Esophagus muscularis mucosa (tissue), 4 donors: ENCODE data around the gene CMTM2. TPM values are rescaled to one million over a fixed set of nuclear protein-coding genes. Genes with fewer than 3 reads are reported as not detected.
"Not testable (repeated sequence)": the region's sequence is repeated elsewhere in the genome, so short reads cannot be mapped to it uniquely, and the experiment has no call there.

ENCODE experiments used
- DNase-seq: peaks from one replicate; pipeline ENCODE4 v3.0.0-alpha.2; 2017; ENCODE audit errors: extremely low spot score
- H3K27ac ChIP-seq, 4 donors: fragments of 200-600 bp; sonication (generic); replicated peaks in 1 of 4; 1 replicate in 3 of 4; 2 replicates in 1 of 4; pipeline ENCODE4 v1.5.1; 2016 to 2019; ENCODE audit warnings: mild to moderate bottlenecking in 1 of 4
- H3K27me3 ChIP-seq, 4 donors: fragments of 200-600 bp; sonication (generic); one replicate each; pipeline versions ENCODE4 v1.5.1 to v1.6.0; 2016 to 2019
- H3K36me3 ChIP-seq, 4 donors: fragments of 200-600 bp; sonication (generic); one replicate each; pipeline ENCODE4 v1.5.1; 2016 to 2019
- H3K4me1 ChIP-seq, 4 donors: fragments of 200-600 bp; sonication (generic); one replicate each; pipeline ENCODE4 v1.5.1; 2016 to 2019
- H3K4me3 ChIP-seq, 4 donors: fragments of 200-600 bp; sonication (generic); 1 replicate in 2 of 4; 2 replicates in 2 of 4; pipeline ENCODE4 v1.5.1; 2016 to 2019; ENCODE audit warnings: mild to moderate bottlenecking in 4 of 4, moderate library complexity in 1 of 4
- H3K9me3 ChIP-seq, 4 donors: fragments of 200-600 bp; sonication (generic); 1 replicate in 3 of 4; 2 replicates in 1 of 4; pipeline ENCODE4 v1.5.1; 2016 to 2019
- EP300 ChIP-seq: sonication (generic); formaldehyde crosslinking; IDR thresholded peaks from one replicate; pipeline ENCODE4 v1.6.1; 2017; ENCODE audit warnings: antibody characterized with exemption
- POLR2A ChIP-seq: fragments of 450-650 bp; IDR thresholded peaks from one replicate; pipeline ENCODE4 v1.6.1; 2017; ENCODE audit warnings: antibody characterized with exemption, moderate library complexity, mild to moderate bottlenecking, low read depth
- POLR2AphosphoS5 ChIP-seq, 2 donors: sonication (generic); formaldehyde crosslinking; IDR thresholded peaks; one replicate each; pipeline ENCODE4 v1.6.1; 2017; ENCODE audit warnings: antibody characterized with exemption in 2 of 2
- WGBS: methylation state at CpG from one replicate; pipeline ENCODE4 v1.1.5; 2018; 5-methylcytosine and 5-hydroxymethylcytosine counted together
- intact Hi-C: fragments of 100-400 bp; cut with DNase I; formaldehyde crosslinking; loops from one replicate; pipeline ENCODE4 v1.15.1; 2023
- total RNA-seq, 4 donors: library from RNA; depleted of rRNA; stranded (reverse); fragments of >200 nt; gene quantifications; one replicate each; pipeline versions ENCODE4 v1.1.0 to v1.2.1, GENCODE V29; 2016
- TF ChIP-seq, protein P1 (sequence below), 3 experiments: fragments of 200-600 bp in 2 of 3; fragments of 450-650 bp in 1 of 3; sonication (generic) in 2 of 3; IDR thresholded peaks; one replicate each; pipeline ENCODE4 v1.5.1; 2017 to 2019; ENCODE audit warnings: antibody characterized with exemption in 3 of 3, mild to moderate bottlenecking in 2 of 3, moderate library complexity in 1 of 3

Gene CMTM2
- total RNA-seq, 4 donors from 2014 or later = 1.8 TPM; not detected in 3

DNA sequence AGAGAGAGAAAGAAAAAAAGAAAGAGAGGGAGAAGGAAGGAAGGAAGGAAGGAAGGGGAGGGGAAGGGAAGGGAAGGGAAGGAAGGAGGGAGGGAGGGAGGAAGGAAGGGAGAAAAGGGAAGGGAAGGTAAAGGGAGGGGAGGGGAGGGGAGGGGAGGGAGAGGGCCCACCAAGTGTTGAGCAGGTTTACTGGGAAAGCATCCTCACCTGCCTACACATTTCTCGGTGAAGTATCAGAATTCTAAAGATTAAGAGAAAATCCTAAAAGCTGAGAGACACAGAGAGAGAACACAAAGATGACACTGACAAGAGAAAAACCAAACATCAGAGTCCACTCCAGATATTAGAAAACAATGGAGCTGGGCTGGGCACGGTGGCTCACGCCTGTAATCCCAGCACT is 13.0 kb downstream of the CMTM2 start:
- Histone ChIP-seq H3K36me3 (no peaks in the 10 kb centered on the region), H3K27me3 (no peaks in the 10 kb centered on the region), H3K27ac (no peak overlapping the region), H3K4me3 (no peak overlapping the region), H3K9me3 (peaks cover 0 to 4% (median 0%) of the 10 kb centered on the region in 4 donors), H3K4me1 (no peaks in the 10 kb centered on the region)
- TF ChIP-seq POLR2A (no peak), EP300 (no peak), POLR2AphosphoS5 (IDR thresholded peaks at IDR 0.05) (no peak)
- TF ChIP-seq, protein P1, sequence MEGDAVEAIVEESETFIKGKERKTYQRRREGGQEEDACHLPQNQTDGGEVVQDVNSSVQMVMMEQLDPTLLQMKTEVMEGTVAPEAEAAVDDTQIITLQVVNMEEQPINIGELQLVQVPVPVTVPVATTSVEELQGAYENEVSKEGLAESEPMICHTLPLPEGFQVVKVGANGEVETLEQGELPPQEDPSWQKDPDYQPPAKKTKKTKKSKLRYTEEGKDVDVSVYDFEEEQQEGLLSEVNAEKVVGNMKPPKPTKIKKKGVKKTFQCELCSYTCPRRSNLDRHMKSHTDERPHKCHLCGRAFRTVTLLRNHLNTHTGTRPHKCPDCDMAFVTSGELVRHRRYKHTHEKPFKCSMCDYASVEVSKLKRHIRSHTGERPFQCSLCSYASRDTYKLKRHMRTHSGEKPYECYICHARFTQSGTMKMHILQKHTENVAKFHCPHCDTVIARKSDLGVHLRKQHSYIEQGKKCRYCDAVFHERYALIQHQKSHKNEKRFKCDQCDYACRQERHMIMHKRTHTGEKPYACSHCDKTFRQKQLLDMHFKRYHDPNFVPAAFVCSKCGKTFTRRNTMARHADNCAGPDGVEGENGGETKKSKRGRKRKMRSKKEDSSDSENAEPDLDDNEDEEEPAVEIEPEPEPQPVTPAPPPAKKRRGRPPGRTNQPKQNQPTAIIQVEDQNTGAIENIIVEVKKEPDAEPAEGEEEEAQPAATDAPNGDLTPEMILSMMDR (IDR thresholded peaks at IDR 0.05) = no peak
- DNase-seq = no peak
- intact Hi-C loops = no loop called here
- WGBS = 85% methylated on average over 3 of the region's 3 CpGs

DNA sequence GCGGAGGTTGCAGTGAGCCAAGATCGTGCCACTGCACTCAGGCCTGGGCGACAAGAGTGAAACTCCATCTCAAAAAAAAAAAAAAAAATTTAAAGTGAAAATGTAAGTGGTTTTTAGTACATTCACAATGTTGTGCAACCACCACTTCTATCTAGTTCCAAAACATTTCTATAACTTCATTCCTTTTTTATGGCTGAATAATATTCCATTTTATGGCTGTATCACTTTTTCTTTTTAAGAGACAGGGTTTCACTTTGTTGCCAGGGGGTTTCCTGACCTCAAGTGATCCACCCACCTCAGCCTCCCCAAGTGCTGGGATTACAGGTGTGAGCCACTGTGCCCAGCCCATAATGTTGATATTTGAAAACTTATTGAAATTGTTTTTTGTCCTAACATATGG is 13.6 kb downstream of the CMTM2 start:
- H3K4me3 ChIP-seq = no peak overlapping the region
- no peaks in the 10 kb centered on the region for H3K4me1 ChIP-seq
- H3K9me3 ChIP-seq = peaks cover 0 to 4% (median 0%) of the 10 kb centered on the region in 4 donors
- no peak overlapping the region for H3K27ac ChIP-seq
- TF ChIP-seq POLR2A (no peak), EP300 (no peak), POLR2AphosphoS5 (IDR thresholded peaks at IDR 0.05) (no peak)
- TF ChIP-seq, protein P1 (IDR thresholded peaks at IDR 0.05) = no peak
- 97% methylated on average over 3 of the region's 3 CpGs for WGBS
- H3K36me3 ChIP-seq = no peaks in the 10 kb centered on the region
- intact Hi-C loops = no loop called here
- H3K27me3 ChIP-seq = no peaks in the 10 kb centered on the region
- no peak for DNase-seq

DNA sequence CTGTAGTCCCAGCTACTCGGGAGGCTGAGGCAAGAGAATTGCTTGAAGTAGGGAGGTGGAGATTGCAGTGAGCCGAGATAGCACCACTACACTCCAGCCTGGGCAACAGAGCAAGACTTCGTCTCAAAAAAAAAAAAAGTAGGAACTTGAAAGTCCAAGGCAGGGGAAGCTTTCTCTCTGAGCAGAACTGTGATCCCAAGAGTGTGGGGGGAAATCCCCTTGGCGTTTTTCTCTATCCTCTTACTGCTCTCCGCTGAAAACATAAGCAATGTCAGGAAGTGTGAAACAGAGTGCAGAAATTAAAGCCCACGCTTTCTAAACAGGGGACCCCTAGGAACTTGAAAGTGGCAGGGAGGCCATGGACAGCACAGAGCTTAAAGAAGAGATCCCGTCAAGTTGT is 15.5 kb downstream of the CMTM2 start:
- peaks cover 0 to 4% (median 0%) of the 10 kb centered on the region in 4 donors for H3K9me3 ChIP-seq
- no peaks in the 10 kb centered on the region for H3K36me3 ChIP-seq
- no peak overlapping the region for H3K27ac ChIP-seq
- no peaks in the 10 kb centered on the region for H3K4me1 ChIP-seq
- 63% methylated on average over 7 of the region's 7 CpGs for WGBS
- intact Hi-C loops = no loop called here
- DNase-seq = no peak
- TF ChIP-seq POLR2A (no peak), EP300 (no peak), POLR2AphosphoS5 (IDR thresholded peaks at IDR 0.05) (no peak)
- TF ChIP-seq, protein P1 (IDR thresholded peaks at IDR 0.05) = no peak
- H3K4me3 ChIP-seq = no peak overlapping the region
- no peaks in the 10 kb centered on the region for H3K27me3 ChIP-seq

DNA sequence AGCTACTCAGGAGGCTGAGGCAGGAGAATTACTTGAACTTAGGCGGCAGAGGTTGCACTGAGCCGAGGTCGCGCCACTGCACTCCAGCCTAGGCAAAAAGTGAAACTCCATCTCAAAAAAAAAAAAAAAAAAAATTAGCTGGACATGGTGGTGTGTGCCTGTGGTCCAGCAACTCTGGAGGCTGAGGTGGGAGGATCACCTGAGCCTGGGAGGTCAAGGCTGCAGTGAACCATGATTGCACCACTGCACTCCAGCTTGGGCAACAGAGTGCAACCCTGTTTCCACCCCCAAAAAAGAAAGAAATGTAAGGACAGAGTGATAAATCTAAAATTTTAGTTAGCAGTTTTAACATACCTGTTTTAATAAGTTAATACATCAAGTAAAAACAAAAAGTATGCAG is 17.3 kb downstream of the CMTM2 start:
- WGBS = 97% methylated on average over 4 of the region's 4 CpGs
- not testable (repeated sequence) for H3K36me3 ChIP-seq

DNA sequence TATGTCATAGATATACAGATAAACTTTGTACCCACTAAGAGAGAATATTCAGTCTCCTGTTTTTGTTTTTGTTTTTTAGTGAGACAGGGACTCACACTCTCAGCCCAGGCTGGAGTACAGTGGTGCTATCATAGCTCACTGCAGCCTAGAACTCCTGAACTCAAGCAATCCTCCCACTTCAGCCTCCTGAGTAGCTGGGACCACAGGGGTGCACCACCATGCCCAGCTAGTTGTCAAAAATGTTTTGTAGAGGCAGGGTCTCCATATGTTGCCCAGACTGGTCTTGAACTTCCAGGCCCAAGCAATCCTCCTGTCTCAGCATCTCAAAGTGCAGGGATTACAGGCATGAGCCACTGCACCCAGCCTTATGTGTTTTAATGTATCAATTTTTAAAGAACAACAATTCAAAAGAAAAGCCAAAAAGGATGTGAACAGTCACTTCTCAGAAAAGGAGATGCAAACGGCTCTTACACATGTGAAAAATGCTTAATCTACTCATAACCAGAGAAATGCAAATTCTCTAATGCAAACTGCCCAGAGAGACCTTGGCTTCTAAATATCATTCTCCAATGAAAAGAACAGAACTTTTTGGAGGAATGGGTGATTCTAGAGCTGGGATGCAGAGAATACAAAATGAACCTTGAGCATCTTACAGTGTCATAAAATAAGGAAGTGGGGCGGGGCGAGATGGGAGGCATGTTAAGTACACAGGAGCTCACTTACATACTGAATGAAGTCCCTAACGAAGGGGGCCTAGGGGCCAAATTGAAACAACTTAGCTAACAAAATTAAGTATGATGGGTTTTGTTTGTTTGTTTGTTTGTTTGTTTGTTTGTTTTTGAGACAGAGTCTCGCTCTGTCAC is 18.0 kb downstream of the CMTM2 start:
- no peak for DNase-seq
- no peak overlapping the region for H3K4me3 ChIP-seq
- peaks cover 0 to 15% (median 0%) of the 10 kb centered on the region in 4 donors for H3K27me3 ChIP-seq
- TF ChIP-seq, protein P1 (IDR thresholded peaks at IDR 0.05) = no peak
- TF ChIP-seq EP300 (no peak), POLR2A (no peak), POLR2AphosphoS5 (IDR thresholded peaks at IDR 0.05) (no peak)
- no peaks in the 10 kb centered on the region for H3K36me3 ChIP-seq
- H3K9me3 ChIP-seq = peaks cover 0 to 4% (median 0%) of the 10 kb centered on the region in 4 donors
- no peaks in the 10 kb centered on the region for H3K4me1 ChIP-seq
- H3K27ac ChIP-seq = no peak overlapping the region
- intact Hi-C loops = no loop called here
- 90% methylated on average over 5 of the region's 5 CpGs for WGBS

More for the DNA sequence above, 17.3 kb downstream of the CMTM2 start:
- intact Hi-C loops, H3K4me3 ChIP-seq, H3K9me3 ChIP-seq, H3K4me1 ChIP-seq, H3K27ac ChIP-seq, H3K27me3 ChIP-seq, DNase-seq: not testable (repeated sequence)
